ENCODE measurements around the gene COA1. TPM values are rescaled to one million over a fixed set of nuclear protein-coding genes. Genes with fewer than 3 reads are reported as not detected.

Gene COA1
- total and polyA plus RNA-seq, 9 of the 15 experiments (the other 6 are each of a cell fraction or from before 2014, with no cell fraction given) = 98.9 to 463 (median 181) TPM

DNA sequence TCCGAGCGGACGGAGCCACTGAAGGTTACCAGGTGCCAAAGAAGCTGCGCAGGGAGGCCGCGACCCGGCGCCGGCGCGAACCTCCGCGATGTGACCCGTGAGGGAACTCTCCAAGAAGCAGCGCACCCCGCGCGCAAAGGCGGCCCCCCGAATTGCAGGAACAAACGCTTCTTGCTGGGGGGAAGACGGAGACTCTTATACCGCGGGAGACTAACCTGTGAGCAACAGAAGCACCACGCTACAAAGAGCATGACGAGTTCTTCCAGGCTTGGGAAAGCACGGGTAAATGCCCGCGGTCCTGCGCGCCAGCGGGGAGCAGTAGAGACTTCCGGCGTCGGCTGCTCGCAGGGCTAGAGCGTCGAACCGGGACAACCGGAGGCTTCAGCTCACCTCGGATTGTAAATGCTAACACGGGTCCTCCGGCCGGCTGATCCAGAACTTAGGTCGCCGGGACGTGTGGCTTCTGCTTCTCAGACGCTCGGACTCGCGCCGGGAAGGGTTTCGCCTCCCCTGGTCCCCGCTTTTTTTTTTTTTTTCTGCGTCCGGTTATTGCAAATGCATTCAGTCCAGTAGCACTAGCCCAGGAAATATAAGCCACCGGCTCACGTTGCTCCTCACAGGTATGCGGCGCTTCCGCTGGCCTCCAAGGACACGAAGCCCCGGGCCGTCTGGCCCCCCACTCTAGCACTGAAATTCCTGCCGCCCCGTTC is at the start of gene COA1 (continued):
- TF ChIP-seq, protein P1, sequence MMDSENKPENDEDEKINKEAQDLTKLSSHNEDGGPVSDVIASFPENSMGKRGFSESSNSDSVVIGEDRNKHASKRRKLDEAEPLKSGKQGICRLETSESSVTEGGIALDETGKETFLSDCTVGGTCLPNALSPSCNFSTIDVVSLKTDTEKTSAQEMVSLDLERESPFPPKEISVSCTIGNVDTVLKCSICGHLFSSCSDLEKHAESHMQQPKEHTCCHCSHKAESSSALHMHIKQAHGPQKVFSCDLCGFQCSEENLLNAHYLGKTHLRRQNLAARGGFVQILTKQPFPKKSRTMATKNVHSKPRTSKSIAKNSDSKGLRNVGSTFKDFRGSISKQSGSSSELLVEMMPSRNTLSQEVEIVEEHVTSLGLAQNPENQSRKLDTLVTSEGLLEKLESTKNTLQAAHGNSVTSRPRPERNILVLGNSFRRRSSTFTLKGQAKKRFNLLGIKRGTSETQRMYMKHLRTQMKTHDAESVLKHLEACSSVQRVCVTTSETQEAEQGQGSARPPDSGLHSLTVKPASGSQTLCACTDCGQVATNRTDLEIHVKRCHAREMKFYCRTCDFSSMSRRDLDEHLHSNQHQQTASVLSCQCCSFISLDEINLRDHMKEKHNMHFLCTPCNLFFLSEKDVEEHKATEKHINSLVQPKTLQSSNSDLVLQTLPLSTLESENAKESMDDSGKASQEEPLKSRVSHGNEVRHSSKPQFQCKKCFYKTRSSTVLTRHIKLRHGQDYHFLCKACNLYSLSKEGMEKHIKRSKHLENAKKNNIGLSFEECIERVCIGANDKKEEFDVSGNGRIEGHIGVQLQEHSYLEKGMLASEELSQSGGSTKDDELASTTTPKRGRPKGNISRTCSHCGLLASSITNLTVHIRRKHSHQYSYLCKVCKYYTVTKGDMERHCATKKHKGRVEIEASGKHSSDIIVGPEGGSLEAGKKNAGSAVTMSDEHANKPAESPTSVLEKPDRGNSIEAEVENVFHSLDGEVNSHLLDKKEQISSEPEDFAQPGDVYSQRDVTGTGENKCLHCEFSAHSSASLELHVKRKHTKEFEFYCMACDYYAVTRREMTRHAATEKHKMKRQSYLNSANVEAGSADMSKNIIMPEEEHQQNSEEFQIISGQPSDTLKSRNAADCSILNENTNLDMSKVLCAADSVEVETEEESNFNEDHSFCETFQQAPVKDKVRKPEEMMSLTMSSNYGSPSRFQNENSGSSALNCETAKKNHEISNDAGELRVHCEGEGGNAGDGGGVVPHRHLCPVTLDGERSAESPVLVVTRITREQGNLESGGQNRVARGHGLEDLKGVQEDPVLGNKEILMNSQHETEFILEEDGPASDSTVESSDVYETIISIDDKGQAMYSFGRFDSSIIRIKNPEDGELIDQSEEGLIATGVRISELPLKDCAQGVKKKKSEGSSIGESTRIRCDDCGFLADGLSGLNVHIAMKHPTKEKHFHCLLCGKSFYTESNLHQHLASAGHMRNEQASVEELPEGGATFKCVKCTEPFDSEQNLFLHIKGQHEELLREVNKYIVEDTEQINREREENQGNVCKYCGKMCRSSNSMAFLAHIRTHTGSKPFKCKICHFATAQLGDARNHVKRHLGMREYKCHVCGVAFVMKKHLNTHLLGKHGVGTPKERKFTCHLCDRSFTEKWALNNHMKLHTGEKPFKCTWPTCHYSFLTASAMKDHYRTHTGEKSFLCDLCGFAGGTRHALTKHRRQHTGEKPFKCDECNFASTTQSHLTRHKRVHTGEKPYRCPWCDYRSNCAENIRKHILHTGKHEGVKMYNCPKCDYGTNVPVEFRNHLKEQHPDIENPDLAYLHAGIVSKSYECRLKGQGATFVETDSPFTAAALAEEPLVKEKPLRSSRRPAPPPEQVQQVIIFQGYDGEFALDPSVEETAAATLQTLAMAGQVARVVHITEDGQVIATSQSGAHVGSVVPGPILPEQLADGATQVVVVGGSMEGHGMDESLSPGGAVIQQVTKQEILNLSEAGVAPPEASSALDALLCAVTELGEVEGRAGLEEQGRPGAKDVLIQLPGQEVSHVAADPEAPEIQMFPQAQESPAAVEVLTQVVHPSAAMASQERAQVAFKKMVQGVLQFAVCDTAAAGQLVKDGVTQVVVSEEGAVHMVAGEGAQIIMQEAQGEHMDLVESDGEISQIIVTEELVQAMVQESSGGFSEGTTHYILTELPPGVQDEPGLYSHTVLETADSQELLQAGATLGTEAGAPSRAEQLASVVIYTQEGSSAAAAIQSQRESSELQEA (IDR thresholded peaks at IDR 0.05; ENCODE audit: low read depth) = no peak
- TF ChIP-seq MAFF (IDR thresholded peaks at IDR 0.05; ENCODE audit: low read length) (no peak), NEUROD1 (IDR thresholded peaks at IDR 0.05; ENCODE audit: borderline replicate concordance, low read depth, low read length, partially characterized antibody) (peak; percentile 56), SIRT6 (IDR thresholded peaks at IDR 0.05; ENCODE audit: low read depth, low read length) (no peak), NCOR1 (IDR thresholded peaks at IDR 0.05) (no peak), RBM25 (IDR thresholded peaks at IDR 0.05; ENCODE audit: low read depth, low read length, severe bottlenecking) (no peak), STAG1 (CRISPR knock-in tag; IDR thresholded peaks at IDR 0.05; ENCODE audit: borderline replicate concordance) (no peak), ETS1 (conservative IDR thresholded peaks at IDR 0.05; ENCODE audit: control insufficient read depth, low read depth, low read length) (peak; percentile 94), MEF2A (IDR thresholded peaks at IDR 0.05; ENCODE audit: control insufficient read depth, low read depth, low read length) (no peak)
- TF ChIP-seq, protein P2, sequence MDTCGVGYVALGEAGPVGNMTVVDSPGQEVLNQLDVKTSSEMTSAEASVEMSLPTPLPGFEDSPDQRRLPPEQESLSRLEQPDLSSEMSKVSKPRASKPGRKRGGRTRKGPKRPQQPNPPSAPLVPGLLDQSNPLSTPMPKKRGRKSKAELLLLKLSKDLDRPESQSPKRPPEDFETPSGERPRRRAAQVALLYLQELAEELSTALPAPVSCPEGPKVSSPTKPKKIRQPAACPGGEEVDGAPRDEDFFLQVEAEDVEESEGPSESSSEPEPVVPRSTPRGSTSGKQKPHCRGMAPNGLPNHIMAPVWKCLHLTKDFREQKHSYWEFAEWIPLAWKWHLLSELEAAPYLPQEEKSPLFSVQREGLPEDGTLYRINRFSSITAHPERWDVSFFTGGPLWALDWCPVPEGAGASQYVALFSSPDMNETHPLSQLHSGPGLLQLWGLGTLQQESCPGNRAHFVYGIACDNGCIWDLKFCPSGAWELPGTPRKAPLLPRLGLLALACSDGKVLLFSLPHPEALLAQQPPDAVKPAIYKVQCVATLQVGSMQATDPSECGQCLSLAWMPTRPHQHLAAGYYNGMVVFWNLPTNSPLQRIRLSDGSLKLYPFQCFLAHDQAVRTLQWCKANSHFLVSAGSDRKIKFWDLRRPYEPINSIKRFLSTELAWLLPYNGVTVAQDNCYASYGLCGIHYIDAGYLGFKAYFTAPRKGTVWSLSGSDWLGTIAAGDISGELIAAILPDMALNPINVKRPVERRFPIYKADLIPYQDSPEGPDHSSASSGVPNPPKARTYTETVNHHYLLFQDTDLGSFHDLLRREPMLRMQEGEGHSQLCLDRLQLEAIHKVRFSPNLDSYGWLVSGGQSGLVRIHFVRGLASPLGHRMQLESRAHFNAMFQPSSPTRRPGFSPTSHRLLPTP (IDR thresholded peaks at IDR 0.05; ENCODE audit: borderline replicate concordance, extremely low read depth, insufficient read length) = no peak
